SK-N-DZ (cell line): ENCODE results near the gene RING1.

Experiments used
- DNase-seq: peaks from one replicate; pipeline ENCODE4 v3.0.0-alpha.2; 2015; ENCODE audit warnings: low spot score
- small RNA-seq, 2 experiments: library from RNA; depleted of rRNA; stranded (forward); fragments of <200 nt; gene quantifications; one replicate each; pipeline ENCODE3, GENCODE V24; 2014

RING1 gene

GRCh38 chr6:33241968-33242367, 33.7 kb downstream of the RING1 start:
- DNase-seq: no peak

- DNase-seq: no peak
Observed at GRCh38 chr6:33243476-33243875, 35.2 kb downstream of the RING1 start.

- peak; percentile 85 for DNase-seq
Observed at GRCh38 chr6:33247977-33248642, 39.8 kb downstream of the RING1 start.

DNA sequence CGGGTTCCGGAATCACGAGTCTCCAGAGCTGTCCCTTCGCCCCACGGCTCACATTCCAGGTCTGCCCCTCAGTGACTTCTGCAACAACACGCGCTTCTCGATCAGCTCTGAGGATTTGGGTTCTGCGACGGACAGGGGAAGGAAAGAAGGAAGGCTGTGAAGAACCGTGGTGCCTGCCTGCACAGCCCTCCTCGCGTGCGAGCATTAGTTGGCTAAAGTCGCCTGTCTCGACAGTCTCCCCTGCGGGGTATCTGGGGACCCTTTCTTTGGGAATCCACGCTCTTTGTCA, 40.3 kb downstream of the RING1 start:
- DNase-seq: no peak

DNA sequence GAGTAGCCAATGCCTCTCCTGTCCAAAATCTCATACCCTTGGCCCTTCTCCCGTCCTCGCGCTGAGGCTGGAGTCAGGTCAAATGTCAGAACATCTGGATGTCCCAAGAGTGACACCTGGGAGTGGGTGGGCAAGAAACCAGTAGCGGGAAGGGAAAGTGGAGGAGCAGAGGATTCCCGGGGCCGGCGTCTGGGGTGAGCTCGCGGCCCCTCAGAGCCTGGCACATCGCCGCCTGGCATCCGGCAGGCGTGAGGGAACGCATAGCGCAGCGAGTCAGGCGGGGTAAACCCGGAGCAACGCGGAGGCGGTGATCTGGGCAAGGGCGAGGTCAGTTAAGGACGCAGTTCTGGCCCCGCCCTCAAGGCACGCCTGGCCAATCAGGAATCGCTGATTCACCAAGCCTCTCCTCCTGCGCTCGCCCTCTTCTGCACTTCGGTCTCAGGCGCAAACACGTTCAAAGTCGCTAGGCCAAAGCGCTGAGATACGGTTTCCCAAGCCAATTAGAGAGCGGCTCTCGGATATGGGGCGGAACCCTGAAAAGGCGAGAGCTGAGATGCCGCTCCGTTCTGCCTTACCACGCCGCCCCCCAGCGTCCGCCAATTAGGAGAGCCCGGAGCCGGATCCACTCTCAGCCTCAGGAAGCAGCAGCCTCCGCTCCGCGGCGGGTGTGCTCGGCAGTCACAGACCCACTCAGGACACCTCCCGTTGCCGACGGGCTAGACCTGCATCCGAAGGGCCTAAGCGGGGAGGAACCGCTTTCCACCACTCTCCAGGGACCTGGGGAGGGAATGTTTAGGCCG, 40.8 kb downstream of the RING1 start:
- peak; percentile 99 for DNase-seq

GRCh38 chr6:33249732-33250630, 41.7 kb downstream of the RING1 start:
- peak; percentile 87 for DNase-seq

DNA sequence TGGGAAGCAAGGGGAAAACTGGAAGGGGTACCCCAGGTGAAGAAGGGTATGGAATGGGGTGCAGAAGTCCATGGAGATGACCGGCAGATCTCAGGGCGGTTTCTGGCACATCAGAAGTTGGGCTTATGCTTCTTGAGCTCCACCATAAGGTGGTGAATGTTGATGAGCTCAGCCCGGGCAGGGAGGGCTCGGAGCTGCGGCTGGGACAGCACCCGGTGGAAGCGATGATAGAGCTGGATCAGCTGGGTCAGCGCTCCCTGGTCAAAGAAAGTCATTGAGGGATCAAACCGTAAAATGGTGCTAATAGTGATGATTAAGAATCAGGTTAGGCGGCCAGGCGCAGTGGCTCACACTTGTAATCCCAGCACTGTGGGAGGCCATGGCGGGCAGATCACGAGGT, 42.4 kb downstream of the RING1 start:
- DNase-seq: no peak

DNA sequence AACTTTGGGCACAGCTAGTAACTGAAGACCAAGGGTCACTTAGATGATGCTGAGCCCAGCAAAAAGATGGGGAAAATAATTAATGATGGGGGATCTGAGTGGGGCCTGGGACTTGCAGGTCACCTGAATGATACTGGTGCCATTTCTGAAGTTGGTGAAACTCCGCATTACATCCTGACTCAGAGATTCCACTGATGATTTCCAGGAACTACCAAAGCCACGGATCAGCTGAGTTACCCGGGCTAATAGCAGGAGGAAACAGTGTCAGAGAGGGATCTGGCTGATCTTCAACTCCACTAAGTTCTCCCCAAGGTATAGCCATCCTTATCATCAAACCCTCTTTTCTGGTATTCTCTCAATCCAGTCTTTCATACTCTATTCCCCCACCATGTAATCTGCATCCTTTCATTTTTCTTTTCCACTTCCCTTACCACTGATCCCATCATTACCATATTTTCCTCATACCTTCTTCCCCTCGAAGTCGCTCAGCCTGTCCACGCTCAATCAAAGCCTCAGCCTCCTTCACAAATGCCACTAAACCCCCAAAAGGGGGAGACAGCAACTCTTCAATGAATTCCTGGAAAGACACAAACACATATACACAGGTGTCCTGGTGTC, 43.2 kb downstream of the RING1 start:
- no peak for DNase-seq

- DNase-seq: no peak
Observed at GRCh38 chr6:33252759-33253158, 44.5 kb downstream of the RING1 start.

DNA sequence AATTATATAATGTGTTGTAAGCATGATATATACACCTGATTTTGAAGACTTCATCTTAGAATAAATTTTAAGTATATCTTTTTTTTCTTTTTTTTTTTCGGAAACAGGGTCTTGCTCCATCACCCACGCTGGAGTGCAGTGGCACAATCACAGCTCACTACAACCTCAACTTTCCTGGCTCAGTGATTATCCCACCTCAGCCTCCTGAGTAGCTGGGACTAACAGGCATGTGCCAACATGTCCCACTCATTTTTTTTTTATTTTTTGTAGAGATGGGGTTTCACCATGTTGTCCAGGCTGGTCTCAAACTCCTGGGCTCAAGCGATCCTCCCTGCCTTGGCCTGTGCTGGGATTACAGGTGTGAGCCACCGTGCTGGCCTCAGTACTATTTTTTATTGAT, 46.3 kb downstream of the RING1 start:
- DNase-seq: no peak

- DNase-seq: no peak
Observed at GRCh38 chr6:33259032-33259431, 50.7 kb downstream of the RING1 start.

Small RNAs within 50 kb of the gene (small RNA-seq; reads per million reads assigned to genes)
- gene MIR219A1: 0.18 to 1.2 reads per million in 2 experiments
- 0.03 to 2.6 reads per million in 2 experiments for gene RNY4P10
